ENCODE results near the gene PRKG1. TPM values are rescaled to one million over a fixed set of nuclear protein-coding genes. Genes with fewer than 3 reads are reported as not detected.

The PRKG1 gene
- total RNA-seq, 1 experiment from 2014 or later: not detected

- in situ Hi-C loops (cut with HindIII; ENCODE audit: low pct_unique_long_range_greater_than_20kb, low sequenced_read_pairs): no loop called here
- DNase-seq (ENCODE audit: low read depth): no peak
Measured at GRCh38 chr10:52048051-52048450, 973.8 kb downstream of the PRKG1 start.

GRCh38 chr10:52050429-52051047 lies 976.3 kb downstream of the PRKG1 start:
- no peak for DNase-seq (ENCODE audit: low read depth)
- in situ Hi-C loops (cut with HindIII; ENCODE audit: low pct_unique_long_range_greater_than_20kb, low sequenced_read_pairs): no loop called here

GRCh38 chr10:52053497-52053896 lies 979.2 kb downstream of the PRKG1 start:
- in situ Hi-C loops (cut with HindIII; ENCODE audit: low pct_unique_long_range_greater_than_20kb, low sequenced_read_pairs): no loop called here
- DNase-seq (ENCODE audit: low read depth): no peak

- DNase-seq (ENCODE audit: low read depth): no peak
- in situ Hi-C loops (cut with HindIII; ENCODE audit: low pct_unique_long_range_greater_than_20kb, low sequenced_read_pairs): no loop called here
Measured at GRCh38 chr10:52056291-52056690, 982.0 kb downstream of the PRKG1 start.

- no peak for DNase-seq (ENCODE audit: low read depth)
- in situ Hi-C loops (cut with HindIII; ENCODE audit: low pct_unique_long_range_greater_than_20kb, low sequenced_read_pairs): no loop called here
Measured at GRCh38 chr10:52059089-52059488, 984.8 kb downstream of the PRKG1 start.

- no peak for DNase-seq (ENCODE audit: low read depth)
- in situ Hi-C loops (cut with HindIII; ENCODE audit: low pct_unique_long_range_greater_than_20kb, low sequenced_read_pairs): no loop called here
Measured at GRCh38 chr10:52063159-52063558, 988.9 kb downstream of the PRKG1 start.

- no peak for DNase-seq (ENCODE audit: low read depth)
- in situ Hi-C loops (cut with HindIII; ENCODE audit: low pct_unique_long_range_greater_than_20kb, low sequenced_read_pairs): no loop called here
Measured at GRCh38 chr10:52064084-52064845, 990.0 kb downstream of the PRKG1 start.

- in situ Hi-C loops (cut with HindIII; ENCODE audit: low pct_unique_long_range_greater_than_20kb, low sequenced_read_pairs): no loop called here
- DNase-seq (ENCODE audit: low read depth): no peak
Measured at GRCh38 chr10:52066383-52066782, 992.1 kb downstream of the PRKG1 start.

- in situ Hi-C loops (cut with HindIII; ENCODE audit: low pct_unique_long_range_greater_than_20kb, low sequenced_read_pairs): no loop called here
- DNase-seq (ENCODE audit: low read depth): no peak
Measured at GRCh38 chr10:52068485-52068884, 994.2 kb downstream of the PRKG1 start.

- in situ Hi-C loops (cut with HindIII; ENCODE audit: low pct_unique_long_range_greater_than_20kb, low sequenced_read_pairs): no loop called here
- DNase-seq (ENCODE audit: low read depth): no peak
Measured at GRCh38 chr10:52071814-52072213, 997.5 kb downstream of the PRKG1 start.

GRCh38 chr10:52074505-52075026 lies 1000.3 kb downstream of the PRKG1 start:
- DNase-seq (ENCODE audit: low read depth): no peak
- in situ Hi-C loops (cut with HindIII; ENCODE audit: low pct_unique_long_range_greater_than_20kb, low sequenced_read_pairs): no loop called here

- in situ Hi-C loops (cut with HindIII; ENCODE audit: low pct_unique_long_range_greater_than_20kb, low sequenced_read_pairs): no loop called here
- no peak for DNase-seq (ENCODE audit: low read depth)
Measured at GRCh38 chr10:52077814-52078213, 1003.5 kb downstream of the PRKG1 start.

- DNase-seq (ENCODE audit: low read depth): no peak
- in situ Hi-C loops (cut with HindIII; ENCODE audit: low pct_unique_long_range_greater_than_20kb, low sequenced_read_pairs): no loop called here
Measured at GRCh38 chr10:52078397-52078937, 1004.2 kb downstream of the PRKG1 start.

GRCh38 chr10:52082307-52082706 lies 1008.0 kb downstream of the PRKG1 start:
- DNase-seq (ENCODE audit: low read depth): no peak
- in situ Hi-C loops (cut with HindIII; ENCODE audit: low pct_unique_long_range_greater_than_20kb, low sequenced_read_pairs): no loop called here

GRCh38 chr10:52083422-52083821 lies 1009.1 kb downstream of the PRKG1 start:
- in situ Hi-C loops (cut with HindIII; ENCODE audit: low pct_unique_long_range_greater_than_20kb, low sequenced_read_pairs): no loop called here
- DNase-seq (ENCODE audit: low read depth): no peak

- in situ Hi-C loops (cut with HindIII; ENCODE audit: low pct_unique_long_range_greater_than_20kb, low sequenced_read_pairs): no loop called here
Measured at GRCh38 chr10:52092390-52092789, 1018.1 kb downstream of the PRKG1 start.

GRCh38 chr10:52098130-52098529 lies 1023.8 kb downstream of the PRKG1 start:
- DNase-seq (ENCODE audit: low read depth): no peak
- in situ Hi-C loops (cut with HindIII; ENCODE audit: low pct_unique_long_range_greater_than_20kb, low sequenced_read_pairs): no loop called here

More at GRCh38 chr10:52092390-52092789, 1018.1 kb downstream of the PRKG1 start:
- no peak for DNase-seq (ENCODE audit: low read depth)

GRCh38 chr10:52099026-52099600 lies 1024.8 kb downstream of the PRKG1 start:
- DNase-seq (ENCODE audit: low read depth): no peak
- in situ Hi-C loops (cut with HindIII; ENCODE audit: low pct_unique_long_range_greater_than_20kb, low sequenced_read_pairs): no loop called here

- in situ Hi-C loops (cut with HindIII; ENCODE audit: low pct_unique_long_range_greater_than_20kb, low sequenced_read_pairs): no loop called here
- no peak for DNase-seq (ENCODE audit: low read depth)
Measured at GRCh38 chr10:52100011-52100547, 1025.8 kb downstream of the PRKG1 start.
